Measurements from ENCODE around the gene NEK9. TPM values are rescaled to one million over a fixed set of nuclear protein-coding genes. Genes with fewer than 3 reads are reported as not detected.

NEK9 gene
- polyA plus RNA-seq, 1 experiment, result 82.3 TPM

GRCh38 chr14:75141062-75141461 is 14.2 kb upstream of the NEK9 start:
- Histone ChIP-seq H3K9me3 (ENCODE audit: control insufficient read depth, insufficient read depth, low read length) (no peaks in the 10 kb centered on the region), H3K27me3 (ENCODE audit: control insufficient read depth, insufficient read depth, low read length) (no peaks in the 10 kb centered on the region), H3K27ac (ENCODE audit: low read depth, low read length) (no peak overlapping the region), H3K4me3 (ENCODE audit: low read depth, low read length) (no peak overlapping the region)
- POLR2A ChIA-PET, result interaction anchor here (0.6 kb wide), 1 partner anchor 251 kb away, joined by 6 read pairs; no protein-coding TSS in a partner anchor
- CTCF ChIA-PET, result interaction anchor here (0.9 to 2.3 kb wide), 9 partner anchors 9 to 162 kb away, joined by 3 to 9 read pairs (median 4); no protein-coding TSS in a partner anchor
- DNase-seq (ENCODE audit: low read depth, low spot score), result no peak
- TF ChIP-seq, protein P1, sequence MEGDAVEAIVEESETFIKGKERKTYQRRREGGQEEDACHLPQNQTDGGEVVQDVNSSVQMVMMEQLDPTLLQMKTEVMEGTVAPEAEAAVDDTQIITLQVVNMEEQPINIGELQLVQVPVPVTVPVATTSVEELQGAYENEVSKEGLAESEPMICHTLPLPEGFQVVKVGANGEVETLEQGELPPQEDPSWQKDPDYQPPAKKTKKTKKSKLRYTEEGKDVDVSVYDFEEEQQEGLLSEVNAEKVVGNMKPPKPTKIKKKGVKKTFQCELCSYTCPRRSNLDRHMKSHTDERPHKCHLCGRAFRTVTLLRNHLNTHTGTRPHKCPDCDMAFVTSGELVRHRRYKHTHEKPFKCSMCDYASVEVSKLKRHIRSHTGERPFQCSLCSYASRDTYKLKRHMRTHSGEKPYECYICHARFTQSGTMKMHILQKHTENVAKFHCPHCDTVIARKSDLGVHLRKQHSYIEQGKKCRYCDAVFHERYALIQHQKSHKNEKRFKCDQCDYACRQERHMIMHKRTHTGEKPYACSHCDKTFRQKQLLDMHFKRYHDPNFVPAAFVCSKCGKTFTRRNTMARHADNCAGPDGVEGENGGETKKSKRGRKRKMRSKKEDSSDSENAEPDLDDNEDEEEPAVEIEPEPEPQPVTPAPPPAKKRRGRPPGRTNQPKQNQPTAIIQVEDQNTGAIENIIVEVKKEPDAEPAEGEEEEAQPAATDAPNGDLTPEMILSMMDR (IDR thresholded peaks at IDR 0.05; ENCODE audit: low read depth, low read length), result no peak

DNA sequence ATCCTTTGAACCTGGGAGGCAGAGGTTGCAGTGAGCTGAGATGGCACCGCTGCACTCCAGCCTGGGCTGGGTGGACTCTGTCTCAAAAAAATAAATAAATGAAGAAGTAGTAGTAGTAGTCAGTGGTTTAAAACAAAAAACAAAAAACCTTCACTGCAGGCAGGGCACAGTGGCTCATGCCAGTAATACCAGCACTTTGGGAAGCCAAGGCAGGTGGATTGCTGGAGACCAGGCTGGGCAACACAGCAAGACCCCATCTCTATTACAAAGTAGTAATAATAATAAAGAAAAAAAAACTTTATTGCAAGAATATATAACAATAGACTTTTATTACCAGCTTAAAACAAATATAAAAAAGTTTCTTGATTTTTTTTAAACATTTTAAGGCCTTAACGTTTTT is 13.8 kb upstream of the NEK9 start:
- no peak for DNase-seq (ENCODE audit: low read depth, low spot score)
- ChIA-PET CTCF (interaction anchor here (1.6 to 2.3 kb wide), 5 partner anchors 9 to 163 kb away, joined by 4 to 9 read pairs (median 5); no protein-coding TSS in a partner anchor), POLR2A (no interaction called here)
- Histone ChIP-seq H3K9me3 (ENCODE audit: control insufficient read depth, insufficient read depth, low read length) (no peaks in the 10 kb centered on the region), H3K4me3 (ENCODE audit: low read depth, low read length) (no peak overlapping the region), H3K27ac (ENCODE audit: low read depth, low read length) (no peak overlapping the region), H3K27me3 (ENCODE audit: control insufficient read depth, insufficient read depth, low read length) (no peaks in the 10 kb centered on the region)
- TF ChIP-seq, protein P1 (IDR thresholded peaks at IDR 0.05; ENCODE audit: low read depth, low read length), result no peak

- POLR2A ChIA-PET, result no interaction called here
- Histone ChIP-seq H3K4me3 (ENCODE audit: low read depth, low read length) (no peak overlapping the region), H3K27ac (ENCODE audit: low read depth, low read length) (no peak overlapping the region), H3K9me3 (ENCODE audit: control insufficient read depth, insufficient read depth, low read length) (no peaks in the 10 kb centered on the region), H3K27me3 (ENCODE audit: control insufficient read depth, insufficient read depth, low read length) (no peaks in the 10 kb centered on the region)
- TF ChIP-seq, protein P1 (IDR thresholded peaks at IDR 0.05; ENCODE audit: low read depth, low read length), result no peak
- CTCF ChIA-PET, result interaction anchor here (0.6 to 1.5 kb wide), 3 partner anchors 156 to 354 kb away, joined by 3 to 10 read pairs (median 10); no protein-coding TSS in a partner anchor
- no peak for DNase-seq (ENCODE audit: low read depth, low spot score)
Observed at GRCh38 chr14:75139185-75139584, 12.3 kb upstream of the NEK9 start.

GRCh38 chr14:75138492-75138891 is 11.6 kb upstream of the NEK9 start:
- no peak overlapping the region for H3K4me3 ChIP-seq (ENCODE audit: low read depth, low read length)
- CTCF ChIA-PET, result interaction anchor here (0.6 to 1.6 kb wide), 6 partner anchors 157 to 355 kb away, joined by 3 to 10 read pairs (median 4); no protein-coding TSS in a partner anchor
- no peaks in the 10 kb centered on the region for H3K27me3 ChIP-seq (ENCODE audit: control insufficient read depth, insufficient read depth, low read length)
- no peak for DNase-seq (ENCODE audit: low read depth, low spot score)
- POLR2A ChIA-PET, result interaction anchor here (0.9 kb wide), 1 partner anchor 157 kb away, joined by 3 read pairs; no protein-coding TSS in a partner anchor
- no peaks in the 10 kb centered on the region for H3K9me3 ChIP-seq (ENCODE audit: control insufficient read depth, insufficient read depth, low read length)
- H3K27ac ChIP-seq (ENCODE audit: low read depth, low read length), result no peak overlapping the region
- TF ChIP-seq, protein P1 (IDR thresholded peaks at IDR 0.05; ENCODE audit: low read depth, low read length), result no peak

- Histone ChIP-seq H3K27me3 (ENCODE audit: control insufficient read depth, insufficient read depth, low read length) (no peaks in the 10 kb centered on the region), H3K9me3 (ENCODE audit: control insufficient read depth, insufficient read depth, low read length) (no peaks in the 10 kb centered on the region), H3K27ac (ENCODE audit: low read depth, low read length) (no peak overlapping the region), H3K4me3 (ENCODE audit: low read depth, low read length) (no peak overlapping the region)
- ChIA-PET CTCF (interaction anchor here (1.3 to 1.5 kb wide), 2 partner anchors 162 to 169 kb away, joined by 4 to 9 read pairs; no protein-coding TSS in a partner anchor), POLR2A (no interaction called here)
- DNase-seq (ENCODE audit: low read depth, low spot score), result no peak
- TF ChIP-seq, protein P1 (IDR thresholded peaks at IDR 0.05; ENCODE audit: low read depth, low read length), result no peak
Observed at GRCh38 chr14:75134644-75135043, 7.8 kb upstream of the NEK9 start.
